BJ (cell line): Measurements from ENCODE around the gene LTBR. TPM values are rescaled to one million over a fixed set of nuclear protein-coding genes. Genes with fewer than 3 reads are reported as not detected.

Experiments used
- CTCF ChIA-PET: fragments of 350-600 bp; formaldehyde crosslinking; extraction: SDS; loops from one replicate; lab custom pipeline; 2021; ENCODE audit warnings: antibody characterized with exemption, inconsistent platforms; lab: Yijun Ruan, JAX
- POLR2A ChIA-PET: fragments of 300-600 bp; sonication (Branson Sonifier 250); formaldehyde crosslinking; extraction: SDS; loops from one replicate; lab custom pipeline; 2021; ENCODE audit warnings: antibody characterized with exemption; lab: Charles Lee
- DNase-seq: peaks from one replicate; pipeline ENCODE4 v3.0.0-alpha.2; 2011; ENCODE audit warnings: low read depth
- H3K27me3 ChIP-seq: 2 replicates; pipeline ENCODE4 v1.6.0; 2011; ENCODE audit warnings: low read length; ENCODE audit not compliant: control insufficient read depth, insufficient read depth
- H3K36me3 ChIP-seq: 2 replicates; pipeline ENCODE4 v1.5.1; 2011; ENCODE audit warnings: low read length; ENCODE audit not compliant: control insufficient read depth, insufficient read depth
- H3K4me3 ChIP-seq: 2 replicates; pipeline ENCODE4 v1.5.1; 2011; ENCODE audit warnings: low read depth, mild to moderate bottlenecking, control low read depth, low read length
- polyA plus RNA-seq: library from polyadenylated mRNA; depleted of rRNA; stranded (reverse); fragments of >200 nt; gene quantifications from 2 replicates; pipeline ENCODE4 v1.2.3, GENCODE V29; 2011
- TF ChIP-seq, protein P1 (sequence below): IDR thresholded peaks from 2 replicates; pipeline ENCODE4 v1.5.1; 2011; ENCODE audit warnings: low read depth, mild to moderate bottlenecking, control low read depth, inconsistent platforms, low read length, moderate library complexity; ENCODE audit not compliant: insufficient read depth

LTBR gene
- polyA plus RNA-seq, 1 experiment, result 67.2 TPM

DNA sequence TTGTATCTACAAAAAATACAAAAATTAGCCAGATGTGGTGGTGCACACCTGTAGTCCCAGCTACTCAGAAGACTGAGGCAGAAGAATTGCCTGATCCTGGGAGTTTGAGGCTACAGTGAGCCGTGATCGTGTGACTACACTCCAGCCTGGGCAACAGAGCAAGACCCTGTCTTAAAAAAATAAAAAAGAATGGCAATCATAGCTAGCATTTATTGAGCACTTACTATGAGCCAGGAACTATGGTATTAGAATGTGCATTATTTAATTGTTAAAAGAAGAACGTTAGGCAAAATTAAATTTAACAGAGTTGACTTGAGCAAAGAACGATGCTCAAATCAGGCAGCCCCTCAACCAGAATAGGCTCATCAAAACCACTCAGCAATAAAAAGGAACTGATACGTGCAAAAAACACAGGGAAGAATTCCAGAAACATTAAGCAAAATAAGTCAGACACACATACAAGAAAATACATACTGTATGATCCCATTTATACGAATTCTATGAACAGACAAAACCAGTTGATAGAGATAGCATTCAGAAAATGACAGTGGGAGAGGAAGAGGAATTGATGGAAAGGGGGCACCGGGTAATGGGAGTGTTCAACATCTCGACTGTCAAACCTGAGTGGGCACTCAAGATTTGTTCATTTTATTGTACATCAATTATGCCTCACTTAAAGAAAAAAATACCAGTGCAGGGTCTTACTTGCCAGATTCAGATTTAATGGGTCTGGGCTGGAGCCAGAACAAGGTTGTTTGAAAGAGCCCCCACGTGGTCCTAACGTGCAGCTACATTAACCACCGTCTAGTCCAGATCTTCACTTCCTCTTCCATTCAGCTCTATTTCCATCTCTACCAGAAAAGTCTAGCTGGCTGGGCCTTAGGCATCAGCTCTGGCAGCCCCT lies 16.6 kb upstream of the LTBR start:
- TF ChIP-seq, protein P1, sequence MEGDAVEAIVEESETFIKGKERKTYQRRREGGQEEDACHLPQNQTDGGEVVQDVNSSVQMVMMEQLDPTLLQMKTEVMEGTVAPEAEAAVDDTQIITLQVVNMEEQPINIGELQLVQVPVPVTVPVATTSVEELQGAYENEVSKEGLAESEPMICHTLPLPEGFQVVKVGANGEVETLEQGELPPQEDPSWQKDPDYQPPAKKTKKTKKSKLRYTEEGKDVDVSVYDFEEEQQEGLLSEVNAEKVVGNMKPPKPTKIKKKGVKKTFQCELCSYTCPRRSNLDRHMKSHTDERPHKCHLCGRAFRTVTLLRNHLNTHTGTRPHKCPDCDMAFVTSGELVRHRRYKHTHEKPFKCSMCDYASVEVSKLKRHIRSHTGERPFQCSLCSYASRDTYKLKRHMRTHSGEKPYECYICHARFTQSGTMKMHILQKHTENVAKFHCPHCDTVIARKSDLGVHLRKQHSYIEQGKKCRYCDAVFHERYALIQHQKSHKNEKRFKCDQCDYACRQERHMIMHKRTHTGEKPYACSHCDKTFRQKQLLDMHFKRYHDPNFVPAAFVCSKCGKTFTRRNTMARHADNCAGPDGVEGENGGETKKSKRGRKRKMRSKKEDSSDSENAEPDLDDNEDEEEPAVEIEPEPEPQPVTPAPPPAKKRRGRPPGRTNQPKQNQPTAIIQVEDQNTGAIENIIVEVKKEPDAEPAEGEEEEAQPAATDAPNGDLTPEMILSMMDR, result peak; percentile 26; the same call in 1 of the 2 replicates
- no peaks in the 10 kb centered on the region for H3K36me3 ChIP-seq
- H3K27me3 ChIP-seq, result no peaks in the 10 kb centered on the region
- ChIA-PET CTCF (interaction anchor here (0.7 to 1.3 kb wide), 4 partner anchors 11 to 84 kb away, joined by 3 read pairs; no protein-coding TSS in a partner anchor), POLR2A (no interaction called here)
- DNase-seq, result no peak
- no peak overlapping the region for H3K4me3 ChIP-seq

DNA sequence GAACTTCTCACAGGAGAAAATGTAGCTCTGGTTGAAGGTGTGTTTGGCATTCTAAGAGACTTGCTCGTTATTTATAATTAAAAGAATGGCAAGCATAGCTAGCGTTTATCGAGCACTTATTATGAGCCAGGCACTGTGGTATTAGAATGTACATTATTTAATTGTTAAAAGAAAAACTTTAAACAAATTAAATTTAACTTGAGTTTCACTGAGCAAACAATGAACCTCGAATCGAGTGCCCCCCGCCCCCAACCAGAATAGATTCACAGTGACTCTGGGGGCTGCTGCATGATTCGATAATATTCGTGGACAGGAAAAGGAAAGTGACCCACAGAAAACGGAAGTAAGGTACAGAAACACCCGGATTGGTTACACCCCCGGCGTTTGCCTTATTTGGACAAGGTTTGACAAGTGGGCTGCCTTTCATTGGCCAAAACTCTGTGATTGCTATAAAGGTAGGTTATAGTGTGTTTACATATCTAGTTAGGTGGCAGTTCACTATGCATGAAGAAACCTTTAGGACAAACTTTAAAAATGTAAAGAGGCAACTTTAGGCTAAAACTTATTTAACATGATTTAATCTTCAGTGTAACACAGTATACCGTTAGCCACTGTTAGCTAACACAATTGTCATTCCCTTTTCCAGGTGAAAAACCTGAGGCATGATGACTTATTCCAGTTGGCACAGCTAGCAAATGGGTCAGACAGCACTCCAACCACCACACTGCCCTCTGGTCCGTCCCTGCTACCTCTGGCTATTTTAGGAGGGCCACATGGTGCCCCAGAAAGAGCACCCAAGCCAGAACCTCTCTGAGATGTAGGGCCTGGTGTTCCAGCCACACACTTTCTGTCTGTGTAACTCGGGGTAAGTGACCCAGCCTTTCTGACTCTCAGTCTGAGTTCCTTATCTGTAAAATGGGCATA lies 15.7 kb upstream of the LTBR start:
- Histone ChIP-seq H3K4me3 (no peak overlapping the region), H3K36me3 (no peaks in the 10 kb centered on the region), H3K27me3 (no peaks in the 10 kb centered on the region)
- ChIA-PET CTCF (interaction anchor here (0.9 kb wide), 1 partner anchor 16 kb away, joined by 3 read pairs; no protein-coding TSS in a partner anchor), POLR2A (no interaction called here)
- TF ChIP-seq, protein P1, result no peak
- no peak for DNase-seq

DNA sequence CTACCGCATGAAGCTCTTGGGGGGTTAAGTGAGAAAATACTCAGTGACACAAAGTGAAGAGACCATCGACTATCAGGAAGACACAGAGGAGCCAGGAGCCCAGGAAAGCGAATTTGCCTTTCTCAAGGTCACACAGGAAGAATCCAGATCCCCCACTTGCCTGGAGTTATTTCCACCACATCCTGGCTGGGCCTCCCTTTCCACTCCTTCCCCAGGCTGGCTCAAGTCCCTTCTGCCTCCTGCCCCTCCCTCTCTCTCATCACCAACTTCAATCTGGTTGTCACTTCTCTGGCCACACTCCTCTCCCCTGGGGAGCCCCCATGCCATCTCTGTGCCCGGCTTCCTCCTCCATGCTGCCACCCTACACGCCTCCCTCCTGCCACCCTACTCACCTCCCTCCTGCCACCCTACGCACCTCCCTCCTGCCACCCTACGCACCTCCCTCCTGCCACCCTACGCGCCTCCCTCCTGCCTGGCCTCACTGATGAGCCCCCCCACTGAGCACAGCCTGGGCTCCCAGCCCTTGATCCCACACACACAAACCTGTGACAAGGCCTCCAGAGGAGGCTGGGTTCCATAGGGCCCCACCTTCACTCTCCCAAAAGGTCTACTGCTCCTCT lies 14.9 kb upstream of the LTBR start:
- Histone ChIP-seq H3K4me3 (no peak overlapping the region), H3K36me3 (no peaks in the 10 kb centered on the region), H3K27me3 (no peaks in the 10 kb centered on the region)
- ChIA-PET POLR2A (no interaction called here), CTCF (no interaction called here)
- TF ChIP-seq, protein P1, result no peak
- DNase-seq, result no peak

DNA sequence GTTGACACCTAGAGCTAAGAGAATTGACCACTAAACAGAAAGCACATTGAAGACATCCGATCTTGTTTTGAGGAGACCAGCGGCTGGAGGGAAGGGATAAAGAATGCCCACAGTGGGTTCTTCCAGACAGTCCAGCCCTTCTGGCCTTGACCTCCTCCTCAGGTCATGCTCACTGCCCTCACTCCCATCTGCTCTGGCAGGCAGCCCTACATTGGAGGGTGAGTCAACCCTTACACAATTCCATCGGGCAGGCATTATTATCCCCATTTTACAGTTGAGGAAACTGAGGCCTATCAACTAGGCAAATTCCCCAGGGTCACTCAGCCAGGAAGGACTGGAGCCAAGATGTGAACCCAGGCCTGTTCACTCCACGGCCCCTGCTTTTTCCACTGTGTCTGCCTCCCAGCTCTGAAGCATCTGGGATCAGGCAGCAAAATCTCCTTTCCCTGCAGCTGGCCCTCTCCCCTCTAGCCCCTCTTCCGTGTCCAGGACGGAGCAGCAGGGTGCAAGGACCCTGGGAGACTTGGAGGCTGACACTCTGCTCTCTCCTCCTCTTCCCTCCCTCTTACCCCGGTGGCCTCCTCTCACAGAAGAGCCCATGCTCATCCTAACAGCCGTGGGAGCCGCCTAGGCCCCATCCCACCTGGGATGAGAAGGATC lies 13.9 kb upstream of the LTBR start:
- no peaks in the 10 kb centered on the region for H3K27me3 ChIP-seq
- H3K36me3 ChIP-seq, result no peaks in the 10 kb centered on the region
- H3K4me3 ChIP-seq, result no peak overlapping the region
- no peak for DNase-seq
- POLR2A ChIA-PET, result interaction anchor here (1.0 kb wide), 1 partner anchor 26 kb away, joined by 3 read pairs; no protein-coding TSS in a partner anchor
- CTCF ChIA-PET, result interaction anchor here (0.7 to 1.4 kb wide), 4 partner anchors 10 to 31 kb away, joined by 3 read pairs; no protein-coding TSS in a partner anchor
- TF ChIP-seq, protein P1, result no peak
